Retinal pigment epithelial cell (primary cell): ENCODE results near the gene UTP14C.

Experiments
- DNase-seq: peaks from one replicate; pipeline ENCODE4 v3.0.0-alpha.2; 2010; ENCODE audit warnings: low read depth
- H3K4me3 ChIP-seq: 2 replicates; pipeline ENCODE4 v1.5.1; 2011; ENCODE audit warnings: mild to moderate bottlenecking, low read length, control low read depth, moderate library complexity
- CTCF ChIP-seq: conservative IDR thresholded peaks from 2 replicates; pipeline ENCODE4 v1.5.1; 2011; ENCODE audit warnings: low read depth, low read length, control low read depth, inconsistent platforms

UTP14C gene

GRCh38 chr13:52004511-52005170 lies 19.9 kb upstream of the UTP14C start:
- TF ChIP-seq CTCF = no peak
- DNase-seq = no peak
- no peak overlapping the region for H3K4me3 ChIP-seq

GRCh38 chr13:52005841-52006522 lies 18.5 kb upstream of the UTP14C start:
- no peak for TF ChIP-seq CTCF
- no peak overlapping the region for H3K4me3 ChIP-seq
- DNase-seq = no peak

- DNase-seq = no peak
- no peak overlapping the region for H3K4me3 ChIP-seq
- no peak for TF ChIP-seq CTCF
These were observed 17.8 kb upstream of the UTP14C start for GRCh38 chr13:52006523-52007245.

GRCh38 chr13:52009946-52010345 lies 14.5 kb upstream of the UTP14C start:
- H3K4me3 ChIP-seq = no peak overlapping the region
- no peak for DNase-seq

GRCh38 chr13:52010890-52011631 lies 13.4 kb upstream of the UTP14C start, which contains the start of gene ATP7B:
ATP7B (minus strand) TSS chr13:52011450; CDS start chr13:52011337, 113 bp downstream.
- peak within 1 kb of the TSS; percentile 100 for H3K4me3 ChIP-seq
- DNase-seq = no peak
- TF ChIP-seq CTCF = peak; percentile 34

More at GRCh38 chr13:52009946-52010345, 14.5 kb upstream of the UTP14C start:
- TF ChIP-seq CTCF = no peak

GRCh38 chr13:52011632-52012511 lies 12.6 kb upstream of the UTP14C start, which contains the start of gene ALG11:
ALG11 (plus strand) TSS chr13:52012398; CDS start chr13:52012419, 21 bp downstream.
- no peak for TF ChIP-seq CTCF
- peak; percentile 89 for DNase-seq
- H3K4me3 ChIP-seq = peak within 1 kb of the TSS; percentile 100
